ENCODE results near the gene TSPAN3. TPM values are rescaled to one million over a fixed set of nuclear protein-coding genes. Genes with fewer than 3 reads are reported as not detected.

TSPAN3 gene
- total RNA-seq, 1 donor from 2014 or later, result 223 TPM

DNA sequence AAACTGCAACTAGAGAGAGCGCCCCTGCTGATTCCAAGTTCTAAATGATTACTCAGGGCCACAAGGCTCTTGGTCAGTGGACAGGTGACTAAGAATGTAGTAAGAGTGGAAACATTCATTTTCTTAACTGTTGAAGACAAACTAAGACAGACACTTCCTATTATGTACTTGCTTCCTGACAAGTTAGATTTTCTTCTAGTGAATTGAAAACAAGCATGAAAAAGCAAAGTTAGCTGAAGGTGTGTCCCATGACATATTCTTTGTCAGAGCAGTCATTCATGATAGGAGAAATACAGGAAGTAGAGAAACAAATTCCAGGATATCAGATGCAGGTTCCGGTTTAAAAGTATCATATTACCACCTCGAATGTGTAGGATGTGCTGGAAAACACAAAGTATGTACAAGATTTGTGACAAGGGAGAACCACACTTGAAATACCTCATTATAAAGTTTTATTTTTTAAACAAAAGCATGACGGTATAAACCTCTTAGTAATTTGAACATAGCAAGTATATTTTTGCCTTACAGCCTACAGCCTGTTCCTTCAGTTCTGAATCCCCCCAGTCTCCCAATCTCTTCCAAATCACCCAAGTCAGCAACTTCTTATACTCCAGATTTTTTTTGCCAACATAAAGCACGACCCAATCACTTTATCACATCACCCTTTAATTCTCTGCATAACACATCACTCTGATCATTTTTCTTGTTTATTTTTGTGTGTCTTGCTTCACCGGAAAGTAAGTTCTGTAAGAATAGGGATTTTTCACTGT lies 6.2 kb downstream of the TSPAN3 start:
- Mint-ChIP-seq H3K27me3 (ENCODE audit: low read depth, unreplicated experiment) (no peaks in the 10 kb centered on the region), H3K27ac (ENCODE audit: unreplicated experiment) (peak overlapping the region; percentile 29), H3K9me3 (ENCODE audit: unreplicated experiment) (no peaks in the 10 kb centered on the region), H3K36me3 (ENCODE audit: low read depth, unreplicated experiment) (no peaks in the 10 kb centered on the region), H3K4me3 (ENCODE audit: unreplicated experiment) (no peak overlapping the region), H3K4me1 (ENCODE audit: low read depth, unreplicated experiment) (peaks cover 41% of the 10 kb centered on the region)
- Histone ChIP-seq H3K4me3 (ENCODE audit: insufficient read depth, low read depth, low read length) (no peak overlapping the region), H3K79me2 (ENCODE audit: insufficient read depth, low read length) (peaks cover 86% of the 10 kb centered on the region), H3K9ac (ENCODE audit: low read length) (no peak overlapping the region), H2AFZ (ENCODE audit: low read depth, low read length) (no peak overlapping the region), H3K9me3 (ENCODE audit: insufficient read depth, low read depth, low read length) (no peaks in the 10 kb centered on the region), H3K4me2 (ENCODE audit: low read length) (peak overlapping the region; percentile 50), H3K4me1 (ENCODE audit: insufficient read depth, low read length) (peaks cover 25% of the 10 kb centered on the region), H4K20me1 (ENCODE audit: insufficient read depth, low read length) (peaks cover 79% of the 10 kb centered on the region), H3K27ac (ENCODE audit: low read depth, low read length) (peak overlapping the region; percentile 1), H3K36me3 (ENCODE audit: insufficient read depth, low read length) (no peaks in the 10 kb centered on the region), H3K27me3 (ENCODE audit: insufficient read depth, low read length) (no peaks in the 10 kb centered on the region)
- FAIRE-seq (no peak), DNase-seq (ENCODE audit: low read depth) (peak; percentile 64)
- TF ChIP-seq, protein P1, sequence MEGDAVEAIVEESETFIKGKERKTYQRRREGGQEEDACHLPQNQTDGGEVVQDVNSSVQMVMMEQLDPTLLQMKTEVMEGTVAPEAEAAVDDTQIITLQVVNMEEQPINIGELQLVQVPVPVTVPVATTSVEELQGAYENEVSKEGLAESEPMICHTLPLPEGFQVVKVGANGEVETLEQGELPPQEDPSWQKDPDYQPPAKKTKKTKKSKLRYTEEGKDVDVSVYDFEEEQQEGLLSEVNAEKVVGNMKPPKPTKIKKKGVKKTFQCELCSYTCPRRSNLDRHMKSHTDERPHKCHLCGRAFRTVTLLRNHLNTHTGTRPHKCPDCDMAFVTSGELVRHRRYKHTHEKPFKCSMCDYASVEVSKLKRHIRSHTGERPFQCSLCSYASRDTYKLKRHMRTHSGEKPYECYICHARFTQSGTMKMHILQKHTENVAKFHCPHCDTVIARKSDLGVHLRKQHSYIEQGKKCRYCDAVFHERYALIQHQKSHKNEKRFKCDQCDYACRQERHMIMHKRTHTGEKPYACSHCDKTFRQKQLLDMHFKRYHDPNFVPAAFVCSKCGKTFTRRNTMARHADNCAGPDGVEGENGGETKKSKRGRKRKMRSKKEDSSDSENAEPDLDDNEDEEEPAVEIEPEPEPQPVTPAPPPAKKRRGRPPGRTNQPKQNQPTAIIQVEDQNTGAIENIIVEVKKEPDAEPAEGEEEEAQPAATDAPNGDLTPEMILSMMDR (IDR thresholded peaks at IDR 0.05; ENCODE audit: insufficient read depth, low read depth, low read length), result no peak
- TF ChIP-seq EZH2 (IDR thresholded peaks at IDR 0.05; ENCODE audit: insufficient read depth, low read length), result no peak

DNA sequence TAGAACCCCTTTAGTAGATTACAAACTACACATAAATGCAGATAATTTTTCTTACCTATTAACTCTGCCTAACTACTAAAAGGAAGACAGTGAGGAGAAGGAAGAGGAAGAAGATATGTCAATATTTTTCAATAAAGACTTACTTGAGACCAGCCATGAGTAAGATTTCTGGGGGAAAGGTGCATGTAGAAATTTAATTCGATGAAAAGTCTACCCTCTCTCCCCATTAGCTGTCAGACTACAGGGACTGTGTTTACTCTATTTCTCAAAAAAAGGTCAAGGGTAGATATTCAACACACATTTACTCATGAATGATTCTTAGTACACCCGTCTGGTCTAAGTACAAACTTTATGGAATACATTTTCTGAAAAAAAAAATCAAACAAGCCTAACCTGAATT lies 6.8 kb downstream of the TSPAN3 start:
- no peaks in the 10 kb centered on the region for H3K9me3 ChIP-seq (ENCODE audit: insufficient read depth, low read depth, low read length)
- H3K4me1 Mint-ChIP-seq (ENCODE audit: low read depth, unreplicated experiment), result peaks cover 42% of the 10 kb centered on the region
- no peak overlapping the region for H2AFZ ChIP-seq (ENCODE audit: low read depth, low read length)
- peaks cover 85% of the 10 kb centered on the region for H3K79me2 ChIP-seq (ENCODE audit: insufficient read depth, low read length)
- H3K4me1 ChIP-seq (ENCODE audit: insufficient read depth, low read length), result peaks cover 21% of the 10 kb centered on the region
- H3K36me3 Mint-ChIP-seq (ENCODE audit: low read depth, unreplicated experiment), result no peaks in the 10 kb centered on the region
- H4K20me1 ChIP-seq (ENCODE audit: insufficient read depth, low read length), result peaks cover 78% of the 10 kb centered on the region
- no peak overlapping the region for H3K4me2 ChIP-seq (ENCODE audit: low read length)
- no peaks in the 10 kb centered on the region for H3K36me3 ChIP-seq (ENCODE audit: insufficient read depth, low read length)
- H3K9ac ChIP-seq (ENCODE audit: low read length), result no peak overlapping the region
- TF ChIP-seq, protein P1 (IDR thresholded peaks at IDR 0.05; ENCODE audit: insufficient read depth, low read depth, low read length), result no peak
- no peak for TF ChIP-seq EZH2 (IDR thresholded peaks at IDR 0.05; ENCODE audit: insufficient read depth, low read length)
- no peak overlapping the region for H3K4me3 ChIP-seq (ENCODE audit: insufficient read depth, low read depth, low read length)
- peak overlapping the region; percentile 2 for H3K27ac Mint-ChIP-seq (ENCODE audit: unreplicated experiment)
- FAIRE-seq (no peak), DNase-seq (ENCODE audit: low read depth) (no peak)
- no peak overlapping the region for H3K27ac ChIP-seq (ENCODE audit: low read depth, low read length)
- no peaks in the 10 kb centered on the region for H3K9me3 Mint-ChIP-seq (ENCODE audit: unreplicated experiment)
- H3K4me3 Mint-ChIP-seq (ENCODE audit: unreplicated experiment), result no peak overlapping the region
- H3K27me3 ChIP-seq (ENCODE audit: insufficient read depth, low read length), result no peaks in the 10 kb centered on the region
- H3K27me3 Mint-ChIP-seq (ENCODE audit: low read depth, unreplicated experiment), result no peaks in the 10 kb centered on the region

DNA sequence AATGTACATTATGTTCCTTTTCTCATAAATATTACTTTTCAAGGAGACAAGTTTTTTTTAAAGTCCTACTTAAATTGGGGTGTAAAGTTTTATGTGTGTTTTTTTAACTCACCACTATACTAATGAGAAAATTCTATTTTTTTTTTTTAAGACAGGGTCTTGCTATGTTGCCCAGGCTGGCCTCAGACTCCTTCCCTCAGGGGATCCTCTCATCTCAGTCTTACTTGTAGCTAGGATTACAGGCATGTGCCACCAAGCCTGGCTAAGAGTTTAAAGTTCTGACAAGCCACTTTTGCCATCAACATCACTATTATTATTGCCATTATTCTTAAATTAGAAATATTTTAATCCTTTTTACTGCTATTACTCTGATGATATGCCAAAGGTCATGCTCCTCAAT lies 7.7 kb downstream of the TSPAN3 start:
- peaks cover 82% of the 10 kb centered on the region for H3K79me2 ChIP-seq (ENCODE audit: insufficient read depth, low read length)
- H3K9me3 Mint-ChIP-seq (ENCODE audit: unreplicated experiment), result no peaks in the 10 kb centered on the region
- TF ChIP-seq, protein P1 (IDR thresholded peaks at IDR 0.05; ENCODE audit: insufficient read depth, low read depth, low read length), result no peak
- no peak for TF ChIP-seq EZH2 (IDR thresholded peaks at IDR 0.05; ENCODE audit: insufficient read depth, low read length)
- H3K27ac Mint-ChIP-seq (ENCODE audit: unreplicated experiment), result no peak overlapping the region
- DNase-seq (ENCODE audit: low read depth), result no peak
- H3K27ac ChIP-seq (ENCODE audit: low read depth, low read length), result no peak overlapping the region
- no peaks in the 10 kb centered on the region for H3K36me3 ChIP-seq (ENCODE audit: insufficient read depth, low read length)
- no peaks in the 10 kb centered on the region for H3K27me3 ChIP-seq (ENCODE audit: insufficient read depth, low read length)
- H3K9me3 ChIP-seq (ENCODE audit: insufficient read depth, low read depth, low read length), result no peaks in the 10 kb centered on the region
- peaks cover 42% of the 10 kb centered on the region for H3K4me1 Mint-ChIP-seq (ENCODE audit: low read depth, unreplicated experiment)
- peaks cover 77% of the 10 kb centered on the region for H4K20me1 ChIP-seq (ENCODE audit: insufficient read depth, low read length)
- H3K27me3 Mint-ChIP-seq (ENCODE audit: low read depth, unreplicated experiment), result no peaks in the 10 kb centered on the region
- H3K36me3 Mint-ChIP-seq (ENCODE audit: low read depth, unreplicated experiment), result no peaks in the 10 kb centered on the region
- no peak for FAIRE-seq
- H3K4me3 Mint-ChIP-seq (ENCODE audit: unreplicated experiment), result no peak overlapping the region
- no peak overlapping the region for H2AFZ ChIP-seq (ENCODE audit: low read depth, low read length)
- no peak overlapping the region for H3K9ac ChIP-seq (ENCODE audit: low read length)
- H3K4me3 ChIP-seq (ENCODE audit: insufficient read depth, low read depth, low read length), result no peak overlapping the region
- peaks cover 21% of the 10 kb centered on the region for H3K4me1 ChIP-seq (ENCODE audit: insufficient read depth, low read length)
- no peak overlapping the region for H3K4me2 ChIP-seq (ENCODE audit: low read length)

Measured in astrocyte (in vitro differentiated cells and primary cell).